ENCODE measurements around the gene SMYD3. TPM values are rescaled to one million over a fixed set of nuclear protein-coding genes. Genes with fewer than 3 reads are reported as not detected.

Gene SMYD3
- total and polyA plus RNA-seq, 2 of the 4 experiments (the other 2 are of a cell fraction), result 26.5 to 37.6 TPM

- Histone ChIP-seq H4K91ac (ENCODE audit: insufficient read depth, low read depth, low read length) (no peak overlapping the region), H3K23ac (ENCODE audit: low read depth, low read length) (no peak overlapping the region), H2BK20ac (ENCODE audit: low read depth, low read length) (no peak overlapping the region), H4K20me1 (ENCODE audit: insufficient read depth, low read length) (no peaks in the 10 kb centered on the region), H3K9me3 (ENCODE audit: control insufficient read depth, insufficient read depth, low read length) (no peaks in the 10 kb centered on the region), H4K8ac (ENCODE audit: low read depth in 2 of 2, low read length in 2 of 2) (no peak overlapping the region), H3K27me3 (ENCODE audit: control insufficient read depth, insufficient read depth, low read length) (no peaks in the 10 kb centered on the region), H3K9me1 (ENCODE audit: insufficient read depth, low read length) (peaks cover 2% of the 10 kb centered on the region; the same call in 1 of the 2 replicates), H3K4ac (ENCODE audit: low read depth, low read length) (no peak overlapping the region), H2AFZ (replicated peaks; ENCODE audit: low read length, poor library complexity) (no peak overlapping the region), H2BK5ac (ENCODE audit: low read depth, low read length, poor library complexity, severe bottlenecking) (no peak overlapping the region), H3K4me3 (ENCODE audit: insufficient read depth, low read depth, low read length) (no peak overlapping the region), H3K9ac (ENCODE audit: low read depth, low read length) (no peak overlapping the region), H3K4me2 (ENCODE audit: low read depth, low read length) (no peak overlapping the region), H3K4me1 (ENCODE audit: control insufficient read depth, insufficient read depth, low read length) (peaks cover 1% of the 10 kb centered on the region; the same call in 1 of the 2 replicates), H3K36me3 (ENCODE audit: control insufficient read depth, insufficient read depth, low read length) (no peaks in the 10 kb centered on the region), H3K79me1 (ENCODE audit: low read depth in 1 of 2, low read length in 2 of 2) (no peaks in the 10 kb centered on the region; a peak in 1 of 4 replicates), H2AK9ac (replicated peaks; ENCODE audit: low read depth, low read length, poor library complexity) (no peak overlapping the region), H3K56ac (ENCODE audit: extremely low read depth, insufficient read depth, low read length) (no peak overlapping the region), H2BK120ac (ENCODE audit: low read depth, low read length) (no peak overlapping the region), H3K27ac (ENCODE audit: insufficient read depth, low read length) (no peak overlapping the region), H3K14ac (replicated peaks; ENCODE audit: low read depth, low read length) (no peak overlapping the region), H4K5ac (ENCODE audit: low read depth, low read length) (no peak overlapping the region), H2AK5ac (ENCODE audit: low read depth, low read length) (no peak overlapping the region), H2BK15ac (ENCODE audit: low read depth, low read length) (no peak overlapping the region), H3K18ac (ENCODE audit: low read depth, low read length) (no peak overlapping the region)
- WGBS, 2 experiments (ENCODE audit: extremely low coverage in 2 of 2, insufficient read length in 1 of 2), result no CpG with 5 or more reads among the region's 2 CpGs
- ATAC-seq (ENCODE audit: low read depth) (no peak), DNase-seq (no peak)
- TF ChIP-seq CTCF (conservative IDR thresholded peaks at IDR 0.05; ENCODE audit: low read depth, low read length) (no peak), MAFK (IDR thresholded peaks at IDR 0.05; ENCODE audit: low read depth, low read length) (no peak), FOS (IDR thresholded peaks at IDR 0.05; ENCODE audit: low read depth, low read length) (no peak), BHLHE40 (IDR thresholded peaks at IDR 0.05; ENCODE audit: low read depth, low read length) (no peak), CEBPB (IDR thresholded peaks at IDR 0.05; ENCODE audit: low read depth, low read length) (no peak), RAD21 (IDR thresholded peaks at IDR 0.05; ENCODE audit: low read length) (no peak), SMC3 (IDR thresholded peaks at IDR 0.05; ENCODE audit: low read depth, low read length) (no peak)
- dilution Hi-C loops (cut with HindIII; ENCODE audit: low sequenced_read_pairs, unreplicated experiment), result no loop called here
- POLR2A ChIA-PET (ENCODE audit: unreplicated experiment), result no interaction called here
- no TSS peak for BruUV-seq (replicated peaks)
- intact Hi-C loops (cut with micrococcal nuclease), result no loop called here
- in situ Hi-C loops (cut with MboI; ENCODE audit: low sequenced_read_pairs), result no loop called here
- CTCF ChIA-PET, result interaction anchor here (1.9 kb wide), 1 partner anchor 9 kb away, joined by 6 read pairs; no protein-coding TSS in a partner anchor
These were observed 666.1 kb downstream of the SMYD3 start for GRCh38 chr1:245840971-245841370.
